ENCODE measurements around the gene KRTAP1-1.

GRCh38 chr17:41018541-41018940, 22.7 kb downstream of the KRTAP1-1 start:
- no peak for TF ChIP-seq CTCF (IDR thresholded peaks at IDR 0.05)
- no peak for TF ChIP-seq POLR2AphosphoS5 (IDR thresholded peaks at IDR 0.05)
- TF ChIP-seq EP300 (IDR thresholded peaks at IDR 0.05; ENCODE audit: low read depth): no peak
